Fibroblast of lung (primary cell): ENCODE results near the gene STARD10. TPM values are rescaled to one million over a fixed set of nuclear protein-coding genes. Genes with fewer than 3 reads are reported as not detected.
A peak's percentile ranks its signal among the peaks of the same experiment; 100 is the strongest.

Experiments used
- DNase-seq, 2 donors: peaks; one replicate each; pipeline versions ENCODE4 v3.0.0 to v3.0.0-alpha.2; 2010; ENCODE audit warnings: low read depth in 2 of 2
- H2AFZ ChIP-seq: 2 replicates; pipeline ENCODE4 v1.5.1; 2012; ENCODE audit warnings: low read length, control low read depth, inconsistent platforms
- H3K27ac ChIP-seq: 2 replicates; pipeline ENCODE4 v1.5.1; 2011; ENCODE audit warnings: low read length, control low read depth; ENCODE audit not compliant: insufficient read depth
- H3K27me3 ChIP-seq: 2 replicates; pipeline ENCODE4 v1.5.1; 2011; ENCODE audit warnings: mild to moderate bottlenecking, low read length; ENCODE audit not compliant: control insufficient read depth, insufficient read depth
- H3K36me3 ChIP-seq: 2 replicates; pipeline ENCODE4 v1.5.1; 2011; ENCODE audit warnings: low read length; ENCODE audit not compliant: control insufficient read depth, insufficient read depth
- H3K4me1 ChIP-seq: 2 replicates; pipeline ENCODE4 v1.5.1; 2011; ENCODE audit warnings: low read length; ENCODE audit not compliant: control insufficient read depth, insufficient read depth; ENCODE audit errors: extremely low read depth
- H3K4me2 ChIP-seq: 2 replicates; pipeline ENCODE4 v1.5.1; 2011; ENCODE audit warnings: low read length, control low read depth; ENCODE audit not compliant: insufficient read depth; ENCODE audit errors: extremely low read depth
- H3K4me3 ChIP-seq, 4 experiments: fragments of 200-600 bp in 1 of 4; sonication (generic) in 1 of 4; replicated peaks in 1 of 4; 2 replicates each; pipeline ENCODE4 v1.5.1; 2011 to 2016; ENCODE audit warnings: low read length in 4 of 4, low read depth in 3 of 4, mild to moderate bottlenecking in 3 of 4, control low read depth in 2 of 4, inconsistent platforms in 1 of 4, mixed read lengths in 1 of 4; ENCODE audit not compliant: insufficient read depth in 1 of 4; ENCODE audit errors: control extremely low read depth in 1 of 4
- H3K79me2 ChIP-seq: 2 replicates; pipeline ENCODE4 v1.5.1; 2012; ENCODE audit warnings: mild to moderate bottlenecking, low read length, inconsistent platforms; ENCODE audit not compliant: control insufficient read depth, insufficient read depth
- H3K9ac ChIP-seq: 2 replicates; pipeline ENCODE4 v1.5.1; 2011; ENCODE audit warnings: mild to moderate bottlenecking, low read length, control low read depth; ENCODE audit not compliant: insufficient read depth
- H3K9me3 ChIP-seq: 2 replicates; pipeline ENCODE4 v1.5.1; 2012; ENCODE audit warnings: low read depth, low read length; ENCODE audit not compliant: control insufficient read depth, insufficient read depth
- H4K20me1 ChIP-seq: 2 replicates; pipeline ENCODE4 v1.5.1; 2011; ENCODE audit warnings: low read length; ENCODE audit not compliant: control insufficient read depth, insufficient read depth; ENCODE audit errors: extremely low read depth
- EZH2 ChIP-seq: IDR thresholded peaks from 2 replicates; pipeline ENCODE4 v1.5.1; 2012; ENCODE audit warnings: low read length, control low read depth, mild to moderate bottlenecking; ENCODE audit errors: missing control alignments
- polyA plus RNA-seq, 2 donors: library from polyadenylated mRNA; depleted of rRNA in 1 of 2; stranded (reverse) in 1 of 2; unstranded in 1 of 2; fragments of >200 nt; gene quantifications; 2 replicates each; pipeline ENCODE4 v1.2.1, GENCODE V29; 2011 to 2012; ENCODE audit warnings: missing spikeins in 1 of 2
- total RNA-seq: library from RNA; depleted of rRNA; stranded (reverse); fragments of >200 nt; gene quantifications from 2 replicates; pipeline ENCODE4 v1.2.1, GENCODE V29; 2014
- TF ChIP-seq, protein P1 (sequence below), 2 donors: IDR thresholded peaks in 1 of 2; conservative IDR thresholded peaks in 1 of 2; 1 replicate in 1 of 2; 2 replicates in 1 of 2; pipeline ENCODE4 v1.5.1; 2011 to 2012; ENCODE audit warnings: low read length in 2 of 2, control low read depth in 1 of 2, inconsistent platforms in 1 of 2, low read depth in 1 of 2, mild to moderate bottlenecking in 1 of 2

The STARD10 gene
- total and polyA plus RNA-seq, 2 donors (not counting 1 experiment from before 2014, with no cell fraction given), result 20.7 to 32.0 TPM

DNA sequence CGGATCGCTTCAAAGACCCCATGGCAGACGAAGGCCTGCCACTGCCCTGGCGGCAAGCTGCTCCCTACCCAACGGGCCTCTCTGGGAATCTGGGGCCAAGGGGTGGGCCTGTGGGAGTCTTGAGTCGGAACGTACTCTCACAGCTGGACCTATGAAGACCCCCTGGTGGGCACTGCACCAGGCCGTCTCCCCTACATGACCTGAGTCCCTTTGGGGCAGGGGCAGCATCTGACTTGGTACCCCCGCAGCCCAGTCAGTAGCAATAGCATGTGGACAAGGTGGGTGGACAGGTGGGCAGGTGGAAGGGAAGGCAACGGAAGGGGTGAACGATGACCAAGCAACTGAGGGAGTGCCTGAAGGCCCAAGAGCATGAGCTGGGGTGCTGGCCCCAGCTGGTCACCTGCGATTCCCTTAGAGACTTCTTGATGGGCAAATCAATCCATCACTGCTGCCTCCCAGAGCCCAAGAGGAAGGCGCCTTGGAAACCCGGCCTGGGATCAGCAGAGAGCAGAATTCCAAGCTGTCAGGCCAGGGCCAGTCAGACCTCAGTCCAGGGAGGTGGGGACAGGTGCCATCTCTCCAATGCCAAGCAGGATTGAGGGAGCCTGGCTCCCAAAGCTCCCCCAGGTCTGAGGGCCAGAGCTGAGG, 76.9 kb downstream of the STARD10 start:
- Histone ChIP-seq H3K9ac (no peak overlapping the region), H3K4me2 (no peak overlapping the region), H3K27ac (no peak overlapping the region), H2AFZ (no peak overlapping the region), H3K4me1 (peaks cover 24% of the 10 kb centered on the region), H3K4me3 (no peak overlapping the region), H3K9me3 (no peaks in the 10 kb centered on the region), H3K36me3 (peaks cover 5% of the 10 kb centered on the region), H3K79me2 (peaks cover 32% of the 10 kb centered on the region), H3K27me3 (no peaks in the 10 kb centered on the region), H4K20me1 (no peaks in the 10 kb centered on the region)
- DNase-seq, result no peak
- TF ChIP-seq, protein P1, sequence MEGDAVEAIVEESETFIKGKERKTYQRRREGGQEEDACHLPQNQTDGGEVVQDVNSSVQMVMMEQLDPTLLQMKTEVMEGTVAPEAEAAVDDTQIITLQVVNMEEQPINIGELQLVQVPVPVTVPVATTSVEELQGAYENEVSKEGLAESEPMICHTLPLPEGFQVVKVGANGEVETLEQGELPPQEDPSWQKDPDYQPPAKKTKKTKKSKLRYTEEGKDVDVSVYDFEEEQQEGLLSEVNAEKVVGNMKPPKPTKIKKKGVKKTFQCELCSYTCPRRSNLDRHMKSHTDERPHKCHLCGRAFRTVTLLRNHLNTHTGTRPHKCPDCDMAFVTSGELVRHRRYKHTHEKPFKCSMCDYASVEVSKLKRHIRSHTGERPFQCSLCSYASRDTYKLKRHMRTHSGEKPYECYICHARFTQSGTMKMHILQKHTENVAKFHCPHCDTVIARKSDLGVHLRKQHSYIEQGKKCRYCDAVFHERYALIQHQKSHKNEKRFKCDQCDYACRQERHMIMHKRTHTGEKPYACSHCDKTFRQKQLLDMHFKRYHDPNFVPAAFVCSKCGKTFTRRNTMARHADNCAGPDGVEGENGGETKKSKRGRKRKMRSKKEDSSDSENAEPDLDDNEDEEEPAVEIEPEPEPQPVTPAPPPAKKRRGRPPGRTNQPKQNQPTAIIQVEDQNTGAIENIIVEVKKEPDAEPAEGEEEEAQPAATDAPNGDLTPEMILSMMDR (conservative IDR thresholded peaks at IDR 0.05 in 1 of 2, IDR thresholded peaks at IDR 0.05 in 1 of 2; ENCODE audit: low read depth in 1 of 2, low read length in 2 of 2), result no peak
- no peak for TF ChIP-seq EZH2

DNA sequence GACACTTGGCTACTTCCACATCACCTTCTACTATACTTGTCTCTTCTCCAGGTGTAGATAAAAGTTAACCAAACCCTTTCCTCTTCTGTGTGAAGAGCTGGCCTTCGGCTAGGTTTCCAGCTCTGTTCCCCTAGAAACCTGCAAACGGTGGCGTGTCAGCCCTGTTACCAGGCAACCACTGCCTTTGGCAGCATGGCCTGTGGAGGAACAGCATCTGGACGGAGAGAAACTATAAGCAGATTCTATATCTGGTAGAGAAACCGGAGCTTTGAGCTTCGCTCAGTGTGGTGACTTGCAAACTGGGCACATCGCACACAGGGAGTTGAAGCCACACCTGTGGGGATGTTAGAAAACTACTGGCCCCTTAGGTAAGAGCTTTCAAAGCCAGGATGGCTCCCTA, 77.6 kb downstream of the STARD10 start:
- no peak overlapping the region for H3K4me2 ChIP-seq
- DNase-seq, result peak; percentile 22 to 28
- no peak overlapping the region for H3K9ac ChIP-seq
- H3K27ac ChIP-seq, result no peak overlapping the region
- no peaks in the 10 kb centered on the region for H3K27me3 ChIP-seq
- no peaks in the 10 kb centered on the region for H4K20me1 ChIP-seq
- peaks cover 27% of the 10 kb centered on the region for H3K79me2 ChIP-seq
- no peak overlapping the region for H3K4me3 ChIP-seq
- TF ChIP-seq EZH2, result no peak
- TF ChIP-seq, protein P1 (conservative IDR thresholded peaks at IDR 0.05 in 1 of 2, IDR thresholded peaks at IDR 0.05 in 1 of 2; ENCODE audit: low read depth in 1 of 2, low read length in 2 of 2), result no peak
- H3K9me3 ChIP-seq, result no peaks in the 10 kb centered on the region
- H3K36me3 ChIP-seq, result peaks cover 5% of the 10 kb centered on the region
- H2AFZ ChIP-seq, result no peak overlapping the region
- H3K4me1 ChIP-seq, result peaks cover 18% of the 10 kb centered on the region

DNA sequence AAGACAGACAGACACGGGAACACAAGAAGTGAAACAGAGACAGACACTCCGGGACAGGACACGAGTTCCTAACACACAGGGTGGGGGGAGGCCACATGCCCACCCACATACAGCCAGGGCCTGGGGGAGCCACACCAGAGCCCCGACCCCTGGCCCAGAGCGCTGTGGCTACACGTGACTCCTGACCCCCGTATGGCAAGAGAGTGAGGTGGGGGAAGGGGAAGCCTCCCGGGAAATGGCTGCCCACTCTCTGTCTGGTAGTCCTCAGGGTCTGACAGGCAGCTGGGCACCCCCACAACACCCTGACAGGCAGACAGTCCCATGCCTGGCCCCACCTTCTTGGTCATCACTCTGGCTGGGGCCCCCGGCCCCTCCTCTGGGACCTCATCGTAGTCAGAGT, 81.0 kb downstream of the STARD10 start:
- Histone ChIP-seq H3K9me3 (no peaks in the 10 kb centered on the region), H4K20me1 (no peaks in the 10 kb centered on the region), H3K79me2 (peaks cover 3% of the 10 kb centered on the region), H3K36me3 (peaks cover 18% of the 10 kb centered on the region), H2AFZ (no peak overlapping the region), H3K27me3 (no peaks in the 10 kb centered on the region), H3K27ac (peak overlapping the region; percentile 14), H3K4me1 (peaks cover 7% of the 10 kb centered on the region), H3K4me3 (peak overlapping the region in 2 of 4 experiments; percentile 7 to 19), H3K9ac (peak overlapping the region; percentile 13), H3K4me2 (peak overlapping the region; percentile 68)
- no peak for DNase-seq
- TF ChIP-seq, protein P1 (conservative IDR thresholded peaks at IDR 0.05 in 1 of 2, IDR thresholded peaks at IDR 0.05 in 1 of 2; ENCODE audit: low read depth in 1 of 2, low read length in 2 of 2), result no peak
- TF ChIP-seq EZH2, result no peak
